Measurements from ENCODE around the gene ARSJ. TPM values are rescaled to one million over a fixed set of nuclear protein-coding genes. Genes with fewer than 3 reads are reported as not detected.

The ARSJ gene
- polyA plus RNA-seq, 3 donors from 2014 or later, result 0.99 TPM; not detected in 2

DNA sequence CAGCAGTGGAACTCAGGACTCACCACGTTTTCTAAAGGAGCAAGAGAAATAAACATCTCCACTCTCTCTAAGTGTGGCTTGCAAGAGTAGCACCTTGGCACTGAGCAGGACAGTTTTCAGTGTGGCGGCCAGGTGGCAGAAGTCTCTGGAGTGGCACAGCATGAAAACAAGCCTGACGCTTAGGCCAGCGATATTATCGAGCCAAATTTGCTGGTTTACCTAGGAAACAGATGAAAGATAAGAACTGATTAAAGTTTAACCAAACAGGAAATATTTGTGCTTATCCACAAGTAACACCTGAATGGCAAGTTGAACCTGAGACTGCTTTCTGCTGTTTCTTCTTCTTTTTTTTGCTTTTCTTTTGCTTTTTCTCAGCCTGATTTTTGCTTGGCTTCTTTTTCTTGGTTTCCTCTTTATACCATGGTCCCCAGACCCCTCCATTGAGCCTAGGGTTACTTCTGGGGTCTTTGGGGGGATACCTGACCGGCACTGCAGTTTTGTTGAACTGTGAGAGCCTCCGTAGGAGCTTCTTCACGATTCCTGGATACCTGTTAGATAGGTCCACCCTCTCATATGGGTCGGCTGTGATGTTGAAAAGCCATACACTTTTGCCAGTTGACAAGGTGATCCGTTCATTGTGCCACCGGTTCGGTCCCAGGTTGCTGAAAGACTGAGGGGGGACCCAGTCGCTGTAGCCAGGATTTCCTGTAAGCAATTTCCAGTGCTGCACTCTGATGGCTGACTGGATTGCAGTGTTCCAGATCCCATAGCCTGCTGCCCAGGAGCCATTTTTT, 77.3 kb downstream of the ARSJ start:
- H3K9me3 Mint-ChIP-seq, result no peaks in the 10 kb centered on the region
- H3K36me3 Mint-ChIP-seq, result no peaks in the 10 kb centered on the region
- H3K4me3 Mint-ChIP-seq, result peak overlapping the region in 2 of 5 donors; percentile 4 to 14
- peak; percentile 36 to 43 (median 37) for DNase-seq
- peak overlapping the region in 3 of 6 donors; percentile 22 to 51 (median 38) for H3K27ac Mint-ChIP-seq
- peaks cover 24 to 48% of the 10 kb centered on the region in 2 donors for H3K4me1 Mint-ChIP-seq
- peaks cover 0 to 2% (median 0%) of the 10 kb centered on the region in 3 donors for H3K27me3 Mint-ChIP-seq (ENCODE audit: low read depth in 3 of 3)

DNA sequence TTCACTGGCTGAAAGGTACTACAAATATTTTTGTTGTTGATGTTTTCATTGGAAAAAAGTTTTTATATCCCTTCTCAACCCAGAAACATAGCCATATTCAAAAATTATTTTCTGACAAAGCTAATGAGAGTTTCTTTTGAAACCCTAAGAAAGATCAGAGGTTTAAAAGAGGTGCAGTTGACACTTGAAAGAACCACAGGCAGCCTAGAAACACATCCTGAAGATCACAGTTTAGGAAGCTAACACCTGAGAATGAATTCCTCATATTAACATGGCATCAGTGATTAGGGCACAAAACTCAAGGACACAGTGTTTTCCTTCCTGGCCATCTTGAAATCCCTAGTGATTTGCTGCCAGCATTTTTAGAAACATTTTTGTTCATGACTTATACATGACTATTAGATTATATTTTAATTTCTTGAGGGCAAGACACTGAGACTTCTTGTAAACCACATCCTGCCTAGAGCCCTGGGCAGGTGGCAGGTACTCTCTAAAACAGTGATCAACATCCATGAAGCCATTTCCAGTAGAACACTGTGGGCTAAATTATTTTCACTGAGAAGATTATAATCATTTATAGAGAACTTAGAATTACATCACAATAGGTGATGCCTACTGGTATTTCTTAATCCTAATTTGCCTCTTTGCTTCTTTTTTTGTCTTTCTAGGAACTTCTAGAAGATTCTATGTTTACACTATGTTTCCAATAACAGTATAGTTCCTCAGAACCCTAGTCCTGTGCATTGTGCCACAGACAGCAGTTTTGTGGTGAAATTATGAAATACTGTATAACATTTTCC, 80.0 kb downstream of the ARSJ start:
- Mint-ChIP-seq H3K9me3 (no peaks in the 10 kb centered on the region), H3K4me3 (peak overlapping the region in 3 of 5 donors; percentile 12 to 27 (median 21)), H3K27me3 (ENCODE audit: low read depth in 3 of 3) (peaks cover 0 to 5% (median 2%) of the 10 kb centered on the region in 3 donors), H3K36me3 (no peaks in the 10 kb centered on the region), H3K27ac (peak overlapping the region in 5 of 6 donors; percentile 3 to 71 (median 60)), H3K4me1 (peaks cover 24 to 48% of the 10 kb centered on the region in 2 donors)
- peak; percentile 10 to 24 (median 22) for DNase-seq

DNA sequence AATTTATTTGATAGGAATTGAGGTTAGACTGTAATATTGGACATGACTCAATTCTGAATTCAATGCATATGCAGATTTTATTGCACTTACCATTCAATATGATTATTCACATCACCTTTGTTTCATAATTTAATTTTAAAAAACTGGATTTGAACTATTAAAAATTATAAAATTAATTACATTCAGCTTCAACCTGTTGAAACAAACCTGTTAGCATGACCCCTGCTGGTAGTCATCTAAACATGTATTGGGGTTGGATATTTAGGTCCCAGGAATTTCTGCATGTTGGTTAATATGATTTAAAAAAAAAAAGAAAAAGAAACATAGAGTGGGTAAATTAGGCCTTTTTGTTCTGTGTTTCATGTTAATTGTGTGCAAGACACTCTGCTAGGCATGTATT, 85.9 kb downstream of the ARSJ start:
- H3K4me1 Mint-ChIP-seq, result peaks cover 1 to 9% of the 10 kb centered on the region in 2 donors
- H3K27me3 Mint-ChIP-seq (ENCODE audit: low read depth in 3 of 3), result peaks cover 3 to 8% (median 3%) of the 10 kb centered on the region in 3 donors
- no peak overlapping the region for H3K27ac Mint-ChIP-seq
- no peak for DNase-seq
- no peaks in the 10 kb centered on the region for H3K9me3 Mint-ChIP-seq
- H3K4me3 Mint-ChIP-seq, result no peak overlapping the region
- H3K36me3 Mint-ChIP-seq, result no peaks in the 10 kb centered on the region

DNA sequence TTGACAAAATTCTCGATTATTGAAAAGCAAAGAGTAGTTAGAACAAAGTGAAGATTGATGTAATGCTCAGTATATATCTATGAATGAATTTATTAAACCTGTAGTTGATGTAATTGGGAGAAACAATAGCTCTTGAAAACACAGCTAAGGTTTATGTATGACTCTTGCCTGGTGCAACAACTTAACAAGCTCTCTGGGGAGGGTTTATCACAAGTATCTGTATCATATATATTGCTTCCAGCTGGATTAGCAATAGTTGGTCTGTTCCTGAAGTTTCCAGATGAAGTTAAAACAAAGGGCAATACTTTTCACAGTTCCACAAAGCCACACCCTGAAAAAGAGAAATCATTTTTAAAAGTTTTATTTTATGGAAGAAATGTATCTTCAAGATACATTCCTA, 91.4 kb downstream of the ARSJ start:
- Mint-ChIP-seq H3K27ac (no peak overlapping the region), H3K36me3 (peaks cover 0 to 4% (median 0%) of the 10 kb centered on the region in 3 donors), H3K9me3 (no peaks in the 10 kb centered on the region), H3K4me3 (no peak overlapping the region), H3K4me1 (no peaks in the 10 kb centered on the region), H3K27me3 (ENCODE audit: low read depth in 3 of 3) (peaks cover 3 to 6% (median 5%) of the 10 kb centered on the region in 3 donors)
- no peak for DNase-seq

DNA sequence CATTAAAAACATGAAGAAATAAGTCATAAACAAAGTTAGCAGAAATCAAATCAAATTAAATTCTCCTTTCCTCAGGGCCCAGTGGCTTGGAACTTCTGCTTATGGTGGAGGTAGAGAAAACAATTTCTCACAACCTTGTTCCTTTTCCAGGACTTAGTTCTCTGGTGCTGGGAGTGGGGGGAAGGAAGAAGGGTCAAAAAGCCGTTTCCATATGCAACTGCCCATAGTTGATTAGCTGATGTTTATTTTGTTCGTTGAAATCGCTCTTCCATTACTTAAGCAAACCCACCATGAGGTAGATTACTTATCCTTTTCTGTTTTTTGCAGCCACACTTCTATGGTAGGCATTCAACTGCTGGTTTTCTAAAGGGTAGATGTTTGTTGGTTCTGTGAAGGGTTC, 94.2 kb downstream of the ARSJ start:
- Mint-ChIP-seq H3K27me3 (ENCODE audit: low read depth in 3 of 3) (peaks cover 3 to 6% (median 5%) of the 10 kb centered on the region in 3 donors), H3K27ac (no peak overlapping the region), H3K9me3 (no peaks in the 10 kb centered on the region), H3K36me3 (peaks cover 0 to 4% (median 0%) of the 10 kb centered on the region in 3 donors), H3K4me1 (no peaks in the 10 kb centered on the region), H3K4me3 (no peak overlapping the region)
- no peak for DNase-seq

DNA sequence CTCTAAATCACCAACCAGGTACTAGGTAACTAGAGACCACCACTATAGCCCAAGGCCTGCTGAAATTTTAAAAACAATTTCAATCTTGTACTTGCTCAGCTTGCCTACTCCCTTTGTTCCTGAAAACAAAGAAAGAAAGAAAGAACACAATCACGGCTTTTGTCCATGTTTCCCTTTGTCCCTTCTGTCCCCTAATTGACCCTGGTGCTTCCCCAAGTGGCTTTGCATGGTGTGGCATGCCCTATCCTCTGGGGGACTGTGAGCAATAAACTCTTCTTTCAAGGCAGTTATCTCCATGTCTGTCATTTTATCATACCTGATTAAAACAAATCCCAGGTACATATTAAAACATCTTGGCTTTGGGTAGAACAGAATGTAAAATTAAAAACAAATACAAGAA, 94.8 kb downstream of the ARSJ start:
- no peaks in the 10 kb centered on the region for H3K4me1 Mint-ChIP-seq
- no peak overlapping the region for H3K27ac Mint-ChIP-seq
- H3K4me3 Mint-ChIP-seq, result no peak overlapping the region
- no peak for DNase-seq
- H3K27me3 Mint-ChIP-seq (ENCODE audit: low read depth in 3 of 3), result peaks cover 2 to 6% (median 3%) of the 10 kb centered on the region in 3 donors
- H3K36me3 Mint-ChIP-seq, result peaks cover 0 to 4% (median 0%) of the 10 kb centered on the region in 3 donors
- H3K9me3 Mint-ChIP-seq, result no peaks in the 10 kb centered on the region

DNA sequence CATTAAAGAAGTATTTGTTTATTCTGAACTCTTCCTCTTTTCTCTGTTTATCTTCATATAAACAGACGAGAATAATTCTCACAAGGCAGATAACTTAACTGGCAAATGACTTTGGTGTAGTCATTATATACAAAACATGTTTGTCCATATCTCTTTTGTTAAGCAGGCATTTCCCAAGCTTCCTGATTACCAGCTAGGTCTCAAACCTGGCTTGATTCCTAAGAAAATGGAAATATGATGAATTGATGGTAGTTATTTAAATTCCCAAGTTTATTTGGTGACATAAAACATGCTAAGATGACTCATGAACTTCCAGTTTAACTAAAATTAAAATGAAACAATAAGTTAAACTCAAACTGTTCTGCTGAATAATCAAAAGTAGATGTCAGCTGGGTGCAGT, 96.8 kb downstream of the ARSJ start:
- no peak overlapping the region for H3K27ac Mint-ChIP-seq
- DNase-seq, result no peak
- peaks cover 0 to 2% (median 2%) of the 10 kb centered on the region in 3 donors for H3K27me3 Mint-ChIP-seq (ENCODE audit: low read depth in 3 of 3)
- H3K36me3 Mint-ChIP-seq, result peaks cover 0 to 4% (median 0%) of the 10 kb centered on the region in 3 donors
- H3K9me3 Mint-ChIP-seq, result no peaks in the 10 kb centered on the region
- H3K4me1 Mint-ChIP-seq, result no peaks in the 10 kb centered on the region
- H3K4me3 Mint-ChIP-seq, result no peak overlapping the region

DNA sequence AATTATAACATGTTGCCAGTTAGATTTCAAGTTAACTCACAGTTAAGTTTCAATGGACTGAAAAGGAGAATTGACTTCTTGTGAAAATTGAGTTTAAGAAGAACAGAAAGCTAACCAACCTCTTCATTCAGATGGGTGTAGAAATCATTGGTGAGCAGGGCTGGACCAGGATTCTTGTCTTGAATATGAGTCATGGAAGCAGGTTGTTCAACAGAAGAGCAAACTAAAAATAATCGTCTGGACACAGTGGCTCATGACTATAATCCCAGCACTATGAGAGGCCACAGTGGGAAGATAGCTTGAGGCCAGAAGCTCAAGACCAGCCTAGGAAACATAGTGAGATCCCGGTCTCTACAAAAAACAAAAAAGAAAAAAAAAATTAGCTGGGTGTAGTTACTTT, 98.2 kb downstream of the ARSJ start:
- peaks cover 0 to 4% (median 0%) of the 10 kb centered on the region in 3 donors for H3K36me3 Mint-ChIP-seq
- no peaks in the 10 kb centered on the region for H3K9me3 Mint-ChIP-seq
- no peak overlapping the region for H3K4me3 Mint-ChIP-seq
- peaks cover 0 to 2% (median 0%) of the 10 kb centered on the region in 3 donors for H3K27me3 Mint-ChIP-seq (ENCODE audit: low read depth in 3 of 3)
- H3K27ac Mint-ChIP-seq, result no peak overlapping the region
- no peaks in the 10 kb centered on the region for H3K4me1 Mint-ChIP-seq
- DNase-seq, result no peak

DNA sequence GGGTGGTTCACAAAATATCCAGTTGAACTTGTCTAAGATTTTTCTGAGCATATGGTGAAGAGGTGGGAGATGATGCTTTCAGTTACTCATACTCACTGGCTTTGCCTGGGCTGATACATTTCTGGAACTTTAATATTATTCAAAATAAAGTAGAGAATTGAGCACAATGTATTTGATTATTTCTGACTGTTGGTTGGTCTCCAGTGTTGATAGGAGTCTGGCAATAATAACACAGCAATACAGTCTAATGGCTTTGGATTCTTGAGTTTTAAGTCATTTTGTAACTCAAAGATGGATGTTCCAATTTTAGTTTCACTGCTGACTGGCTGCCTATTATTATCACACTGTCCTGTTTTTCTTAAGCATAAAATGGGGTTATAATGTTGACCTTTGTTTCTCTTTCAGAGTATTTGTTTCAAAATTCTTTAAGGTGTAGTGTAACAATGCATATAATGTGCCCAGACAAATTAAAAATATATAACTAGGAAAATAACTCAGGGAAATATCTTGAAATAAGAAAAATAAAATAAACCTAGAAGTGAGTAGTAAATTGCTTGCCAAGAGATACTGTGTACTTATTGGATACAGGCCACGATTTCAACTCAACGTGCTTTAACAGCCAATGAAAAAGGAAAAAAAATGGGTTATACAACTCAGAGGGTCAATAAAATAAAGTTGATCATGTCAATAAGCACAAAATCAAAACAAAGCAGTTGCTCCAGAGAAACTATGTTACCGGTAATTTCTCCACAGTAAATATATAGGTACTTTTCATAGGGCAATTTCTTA, 99.0 kb downstream of the ARSJ start:
- Mint-ChIP-seq H3K4me1 (no peaks in the 10 kb centered on the region), H3K9me3 (no peaks in the 10 kb centered on the region), H3K4me3 (no peak overlapping the region), H3K36me3 (peaks cover 0 to 3% (median 0%) of the 10 kb centered on the region in 3 donors), H3K27ac (no peak overlapping the region), H3K27me3 (ENCODE audit: low read depth in 3 of 3) (peaks cover 0 to 2% (median 0%) of the 10 kb centered on the region in 3 donors)
- DNase-seq, result no peak

DNA sequence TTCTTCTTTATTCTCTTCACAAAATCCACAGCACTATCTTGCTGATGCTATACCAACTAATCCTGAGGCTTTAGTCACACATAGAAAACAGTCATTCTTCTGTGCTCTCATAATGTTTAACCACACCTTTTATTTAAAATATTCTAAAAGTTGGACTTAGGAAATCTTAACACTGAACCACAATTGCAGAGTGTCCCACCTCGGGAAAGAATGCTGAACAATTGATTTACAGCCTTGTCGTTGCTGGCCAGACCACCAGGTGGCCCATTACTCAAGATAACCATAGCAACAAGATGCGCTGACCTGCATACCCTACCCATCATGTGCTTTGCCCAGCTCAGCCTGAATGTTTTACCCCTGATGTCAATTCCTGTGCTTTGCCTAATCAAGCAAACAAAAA, 100.8 kb downstream of the ARSJ start:
- no peaks in the 10 kb centered on the region for H3K36me3 Mint-ChIP-seq
- peaks cover 0 to 2% (median 0%) of the 10 kb centered on the region in 3 donors for H3K27me3 Mint-ChIP-seq (ENCODE audit: low read depth in 3 of 3)
- no peak for DNase-seq
- no peak overlapping the region for H3K4me3 Mint-ChIP-seq
- H3K4me1 Mint-ChIP-seq, result peaks cover 2 to 16% of the 10 kb centered on the region in 2 donors
- H3K9me3 Mint-ChIP-seq, result no peaks in the 10 kb centered on the region
- no peak overlapping the region for H3K27ac Mint-ChIP-seq

DNA sequence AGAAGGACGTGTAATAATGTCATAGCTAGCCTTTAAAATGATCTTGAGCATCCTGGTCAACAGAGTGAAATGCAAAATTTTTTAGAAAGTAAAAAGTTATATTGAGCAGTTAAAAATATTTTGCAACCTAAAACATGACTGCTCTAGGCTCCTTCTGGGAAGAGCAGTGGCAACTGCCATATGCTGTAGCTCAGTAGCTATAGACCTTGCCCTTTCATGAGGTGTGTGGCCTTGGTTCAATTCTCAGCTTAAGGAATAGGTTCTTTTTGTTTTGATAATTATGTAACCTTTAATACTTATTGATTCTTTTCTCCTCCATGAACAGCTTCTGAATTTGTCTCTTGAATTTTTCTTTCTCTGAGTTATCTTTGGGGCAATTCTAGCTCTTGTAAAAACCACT, 105.0 kb downstream of the ARSJ start:
- no peak for DNase-seq
- peaks cover 4 to 27% of the 10 kb centered on the region in 2 donors for H3K4me1 Mint-ChIP-seq
- H3K27me3 Mint-ChIP-seq (ENCODE audit: low read depth in 3 of 3), result peaks cover 0 to 4% (median 1%) of the 10 kb centered on the region in 3 donors
- peaks cover 0 to 4% (median 0%) of the 10 kb centered on the region in 6 donors for H3K9me3 Mint-ChIP-seq
- peak overlapping the region in 1 of 6 donors; percentile 17 for H3K27ac Mint-ChIP-seq
- no peaks in the 10 kb centered on the region for H3K36me3 Mint-ChIP-seq
- no peak overlapping the region for H3K4me3 Mint-ChIP-seq

DNA sequence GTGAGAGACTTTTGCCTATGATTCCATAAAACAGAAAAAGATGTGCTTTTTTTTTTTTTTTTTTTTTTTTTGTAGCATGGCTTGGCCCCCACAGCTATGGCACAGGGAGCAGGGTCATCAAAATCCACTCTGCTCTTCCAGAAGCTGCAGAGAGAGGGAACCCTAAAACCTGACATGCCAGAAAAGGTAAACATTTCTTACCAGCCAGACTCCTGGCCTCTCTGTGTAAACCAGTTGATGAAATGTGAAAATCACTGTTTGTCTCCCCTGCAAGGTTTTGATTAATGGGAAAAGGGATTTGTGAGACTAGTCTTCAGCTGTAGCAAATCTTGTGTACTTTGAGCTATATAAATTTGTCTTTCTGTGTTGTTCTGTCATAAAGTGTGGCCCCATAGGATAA, 105.9 kb downstream of the ARSJ start:
- peaks cover 4 to 27% of the 10 kb centered on the region in 2 donors for H3K4me1 Mint-ChIP-seq
- H3K9me3 Mint-ChIP-seq, result peaks cover 0 to 4% (median 0%) of the 10 kb centered on the region in 6 donors
- DNase-seq, result no peak
- H3K27ac Mint-ChIP-seq, result no peak overlapping the region
- peaks cover 0 to 4% (median 1%) of the 10 kb centered on the region in 3 donors for H3K27me3 Mint-ChIP-seq (ENCODE audit: low read depth in 3 of 3)
- H3K36me3 Mint-ChIP-seq, result no peaks in the 10 kb centered on the region
- no peak overlapping the region for H3K4me3 Mint-ChIP-seq
